Esophagus muscularis mucosa (tissue), 4 donors: Measurements from ENCODE around the gene ANKHD1. TPM values are rescaled to one million over a fixed set of nuclear protein-coding genes. Genes with fewer than 3 reads are reported as not detected.

ENCODE experiments used
- DNase-seq: peaks from one replicate; pipeline ENCODE4 v3.0.0-alpha.2; 2017; ENCODE audit errors: extremely low spot score
- H3K27ac ChIP-seq, 4 donors: fragments of 200-600 bp; sonication (generic); replicated peaks in 1 of 4; 1 replicate in 3 of 4; 2 replicates in 1 of 4; pipeline ENCODE4 v1.5.1; 2016 to 2019; ENCODE audit warnings: mild to moderate bottlenecking in 1 of 4
- H3K27me3 ChIP-seq, 4 donors: fragments of 200-600 bp; sonication (generic); one replicate each; pipeline versions ENCODE4 v1.5.1 to v1.6.0; 2016 to 2019
- H3K36me3 ChIP-seq, 4 donors: fragments of 200-600 bp; sonication (generic); one replicate each; pipeline ENCODE4 v1.5.1; 2016 to 2019
- H3K4me1 ChIP-seq, 4 donors: fragments of 200-600 bp; sonication (generic); one replicate each; pipeline ENCODE4 v1.5.1; 2016 to 2019
- H3K4me3 ChIP-seq, 4 donors: fragments of 200-600 bp; sonication (generic); 1 replicate in 2 of 4; 2 replicates in 2 of 4; pipeline ENCODE4 v1.5.1; 2016 to 2019; ENCODE audit warnings: mild to moderate bottlenecking in 4 of 4, moderate library complexity in 1 of 4
- H3K9me3 ChIP-seq, 4 donors: fragments of 200-600 bp; sonication (generic); 1 replicate in 3 of 4; 2 replicates in 1 of 4; pipeline ENCODE4 v1.5.1; 2016 to 2019
- EP300 ChIP-seq: sonication (generic); formaldehyde crosslinking; IDR thresholded peaks from one replicate; pipeline ENCODE4 v1.6.1; 2017; ENCODE audit warnings: antibody characterized with exemption
- POLR2A ChIP-seq: fragments of 450-650 bp; IDR thresholded peaks from one replicate; pipeline ENCODE4 v1.6.1; 2017; ENCODE audit warnings: antibody characterized with exemption, moderate library complexity, mild to moderate bottlenecking, low read depth
- POLR2AphosphoS5 ChIP-seq, 2 donors: sonication (generic); formaldehyde crosslinking; IDR thresholded peaks; one replicate each; pipeline ENCODE4 v1.6.1; 2017; ENCODE audit warnings: antibody characterized with exemption in 2 of 2
- WGBS: methylation state at CpG from one replicate; pipeline ENCODE4 v1.1.5; 2018; 5-methylcytosine and 5-hydroxymethylcytosine counted together
- intact Hi-C: fragments of 100-400 bp; cut with DNase I; formaldehyde crosslinking; loops from one replicate; pipeline ENCODE4 v1.15.1; 2023
- total RNA-seq, 4 donors: library from RNA; depleted of rRNA; stranded (reverse); fragments of >200 nt; gene quantifications; one replicate each; pipeline versions ENCODE4 v1.1.0 to v1.2.1, GENCODE V29; 2016
- TF ChIP-seq, protein P1 (sequence below), 3 experiments: fragments of 200-600 bp in 2 of 3; fragments of 450-650 bp in 1 of 3; sonication (generic) in 2 of 3; IDR thresholded peaks; one replicate each; pipeline ENCODE4 v1.5.1; 2017 to 2019; ENCODE audit warnings: antibody characterized with exemption in 3 of 3, mild to moderate bottlenecking in 2 of 3, moderate library complexity in 1 of 3

The ANKHD1 gene
- total RNA-seq, 4 donors from 2014 or later = 58.3 to 94.3 (median 62.2) TPM

GRCh38 chr5:140565780-140566095 lies 164.1 kb downstream of the ANKHD1 start:
- Histone ChIP-seq H3K27ac (peak overlapping the region; percentile 90 to 94 (median 92)), H3K4me1 (peaks cover 60 to 85% (median 75%) of the 10 kb centered on the region in 4 donors), H3K36me3 (peaks cover 0 to 60% (median 44%) of the 10 kb centered on the region in 4 donors), H3K27me3 (no peaks in the 10 kb centered on the region), H3K9me3 (no peaks in the 10 kb centered on the region), H3K4me3 (peak overlapping the region; percentile 68 to 96 (median 74))
- TF ChIP-seq POLR2A = no peak
- no peak for TF ChIP-seq POLR2AphosphoS5 (IDR thresholded peaks at IDR 0.05)
- TF ChIP-seq, protein P1, sequence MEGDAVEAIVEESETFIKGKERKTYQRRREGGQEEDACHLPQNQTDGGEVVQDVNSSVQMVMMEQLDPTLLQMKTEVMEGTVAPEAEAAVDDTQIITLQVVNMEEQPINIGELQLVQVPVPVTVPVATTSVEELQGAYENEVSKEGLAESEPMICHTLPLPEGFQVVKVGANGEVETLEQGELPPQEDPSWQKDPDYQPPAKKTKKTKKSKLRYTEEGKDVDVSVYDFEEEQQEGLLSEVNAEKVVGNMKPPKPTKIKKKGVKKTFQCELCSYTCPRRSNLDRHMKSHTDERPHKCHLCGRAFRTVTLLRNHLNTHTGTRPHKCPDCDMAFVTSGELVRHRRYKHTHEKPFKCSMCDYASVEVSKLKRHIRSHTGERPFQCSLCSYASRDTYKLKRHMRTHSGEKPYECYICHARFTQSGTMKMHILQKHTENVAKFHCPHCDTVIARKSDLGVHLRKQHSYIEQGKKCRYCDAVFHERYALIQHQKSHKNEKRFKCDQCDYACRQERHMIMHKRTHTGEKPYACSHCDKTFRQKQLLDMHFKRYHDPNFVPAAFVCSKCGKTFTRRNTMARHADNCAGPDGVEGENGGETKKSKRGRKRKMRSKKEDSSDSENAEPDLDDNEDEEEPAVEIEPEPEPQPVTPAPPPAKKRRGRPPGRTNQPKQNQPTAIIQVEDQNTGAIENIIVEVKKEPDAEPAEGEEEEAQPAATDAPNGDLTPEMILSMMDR (IDR thresholded peaks at IDR 0.05) = no peak
- no peak for TF ChIP-seq EP300
- DNase-seq = no peak
- intact Hi-C loops = loop anchor here (5.0 kb wide), 1 partner anchor 72 kb away; the partner anchor contains the start of gene TMCO6
- WGBS = 79% methylated on average over 4 of the region's 4 CpGs

- Histone ChIP-seq H3K4me3 (no peak overlapping the region), H3K9me3 (no peaks in the 10 kb centered on the region), H3K27me3 (no peaks in the 10 kb centered on the region), H3K36me3 (peaks cover 0 to 51% (median 40%) of the 10 kb centered on the region in 4 donors), H3K4me1 (peaks cover 67 to 89% (median 81%) of the 10 kb centered on the region in 4 donors), H3K27ac (no peak overlapping the region)
- TF ChIP-seq POLR2A (no peak), POLR2AphosphoS5 (IDR thresholded peaks at IDR 0.05) (no peak), EP300 (no peak)
- TF ChIP-seq, protein P1 (IDR thresholded peaks at IDR 0.05) = no peak
- intact Hi-C loops = loop anchor here (5.0 kb wide), 1 partner anchor 71 kb away; the partner anchor contains the start of gene TMCO6
- DNase-seq = no peak
- 92% methylated on average over 5 of the region's 5 CpGs for WGBS
These were observed 165.0 kb downstream of the ANKHD1 start for GRCh38 chr5:140566665-140567064.

DNA sequence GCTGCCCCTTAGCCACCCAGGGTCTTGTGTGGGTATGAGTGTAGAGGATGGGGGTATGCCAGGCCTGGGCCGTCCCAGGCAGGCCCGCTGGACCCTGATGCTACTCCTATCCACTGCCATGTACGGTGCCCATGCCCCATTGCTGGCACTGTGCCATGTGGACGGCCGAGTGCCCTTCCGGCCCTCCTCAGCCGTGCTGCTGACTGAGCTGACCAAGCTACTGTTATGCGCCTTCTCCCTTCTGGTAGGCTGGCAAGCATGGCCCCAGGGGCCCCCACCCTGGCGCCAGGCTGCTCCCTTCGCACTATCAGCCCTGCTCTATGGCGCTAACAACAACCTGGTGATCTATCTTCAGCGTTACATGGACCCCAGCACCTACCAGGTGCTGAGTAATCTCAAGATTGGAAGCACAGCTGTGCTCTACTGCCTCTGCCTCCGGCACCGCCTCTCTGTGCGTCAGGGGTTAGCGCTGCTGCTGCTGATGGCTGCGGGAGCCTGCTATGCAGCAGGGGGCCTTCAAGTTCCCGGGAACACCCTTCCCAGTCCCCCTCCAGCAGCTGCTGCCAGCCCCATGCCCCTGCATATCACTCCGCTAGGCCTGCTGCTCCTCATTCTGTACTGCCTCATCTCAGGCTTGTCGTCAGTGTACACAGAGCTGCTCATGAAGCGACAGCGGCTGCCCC lies 165.6 kb downstream of the ANKHD1 start:
- H3K27ac ChIP-seq = peak overlapping the region in 1 of 4 donors; percentile 39
- H3K4me1 ChIP-seq = peaks cover 70 to 86% (median 79%) of the 10 kb centered on the region in 4 donors
- intact Hi-C loops = loop anchor here (5.0 kb wide), 1 partner anchor 70 kb away; the partner anchor contains the start of gene TMCO6
- DNase-seq = no peak
- no peaks in the 10 kb centered on the region for H3K9me3 ChIP-seq
- peaks cover 0 to 47% (median 38%) of the 10 kb centered on the region in 4 donors for H3K36me3 ChIP-seq
- H3K4me3 ChIP-seq = no peak overlapping the region
- 96% methylated on average over 13 of the region's 22 CpGs for WGBS
- no peak for TF ChIP-seq POLR2A
- TF ChIP-seq, protein P1 (IDR thresholded peaks at IDR 0.05) = no peak
- TF ChIP-seq POLR2AphosphoS5 (IDR thresholded peaks at IDR 0.05) = no peak
- no peak for TF ChIP-seq EP300
- no peaks in the 10 kb centered on the region for H3K27me3 ChIP-seq

DNA sequence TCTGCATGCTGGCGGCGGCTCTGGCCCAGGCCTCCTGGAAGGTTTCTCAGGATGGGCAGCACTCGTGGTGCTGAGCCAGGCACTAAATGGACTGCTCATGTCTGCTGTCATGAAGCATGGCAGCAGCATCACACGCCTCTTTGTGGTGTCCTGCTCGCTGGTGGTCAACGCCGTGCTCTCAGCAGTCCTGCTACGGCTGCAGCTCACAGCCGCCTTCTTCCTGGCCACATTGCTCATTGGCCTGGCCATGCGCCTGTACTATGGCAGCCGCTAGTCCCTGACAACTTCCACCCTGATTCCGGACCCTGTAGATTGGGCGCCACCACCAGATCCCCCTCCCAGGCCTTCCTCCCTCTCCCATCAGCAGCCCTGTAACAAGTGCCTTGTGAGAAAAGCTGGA lies 166.2 kb downstream of the ANKHD1 start:
- Histone ChIP-seq H3K27ac (peak overlapping the region in 2 of 4 donors; percentile 70), H3K4me1 (peaks cover 65 to 80% (median 73%) of the 10 kb centered on the region in 4 donors), H3K36me3 (peaks cover 0 to 44% (median 38%) of the 10 kb centered on the region in 4 donors), H3K9me3 (no peaks in the 10 kb centered on the region), H3K4me3 (no peak overlapping the region), H3K27me3 (no peaks in the 10 kb centered on the region)
- TF ChIP-seq POLR2A = no peak
- TF ChIP-seq EP300 = no peak
- no peak for TF ChIP-seq POLR2AphosphoS5 (IDR thresholded peaks at IDR 0.05)
- TF ChIP-seq, protein P1 (IDR thresholded peaks at IDR 0.05) = no peak
- DNase-seq = no peak
- intact Hi-C loops = loop anchor here (5.0 kb wide), 1 partner anchor 69 kb away; the partner anchor contains the start of gene TMCO6
- 100% methylated on average over 4 of the region's 13 CpGs for WGBS
